Activated naive CD4-positive, alpha-beta T cell (primary cell): ENCODE results near the gene MID1.

Experiments
- DNase-seq, 4 experiments: peaks; one replicate each; lab custom pipeline; 2025; lab: John Stamatoyannopoulos, UW

The MID1 gene

GRCh38 chrX:10485326-10485725 lies 135.1 kb downstream of the MID1 start:
- no peak for DNase-seq

GRCh38 chrX:10484683-10485247 lies 135.6 kb downstream of the MID1 start:
- no peak for DNase-seq

- DNase-seq, result no peak
Observed at GRCh38 chrX:10483191-10483831, 137.1 kb downstream of the MID1 start.

- DNase-seq, result no peak
Observed at GRCh38 chrX:10482708-10483107, 137.7 kb downstream of the MID1 start.

- no peak for DNase-seq
Observed at GRCh38 chrX:10482261-10482660, 138.1 kb downstream of the MID1 start.

- DNase-seq, result no peak
Observed at GRCh38 chrX:10480861-10481260, 139.5 kb downstream of the MID1 start.

GRCh38 chrX:10479508-10479907 lies 140.9 kb downstream of the MID1 start:
- DNase-seq, result no peak

- DNase-seq, result no peak
Observed at GRCh38 chrX:10477525-10477924, 142.9 kb downstream of the MID1 start.

- DNase-seq, result no peak
Observed at GRCh38 chrX:10474913-10475568, 145.3 kb downstream of the MID1 start.

- DNase-seq, result no peak
Observed at GRCh38 chrX:10474510-10474909, 145.9 kb downstream of the MID1 start.

GRCh38 chrX:10471418-10471817 lies 149.0 kb downstream of the MID1 start:
- no peak for DNase-seq

- DNase-seq, result no peak
Observed at GRCh38 chrX:10470009-10470408, 150.4 kb downstream of the MID1 start.

- DNase-seq, result no peak
Observed at GRCh38 chrX:10467793-10468192, 152.6 kb downstream of the MID1 start.

GRCh38 chrX:10465254-10465653 lies 155.1 kb downstream of the MID1 start:
- no peak for DNase-seq

- no peak for DNase-seq
Observed at GRCh38 chrX:10457092-10457491, 163.3 kb downstream of the MID1 start.

- no peak for DNase-seq
Observed at GRCh38 chrX:10453945-10454344, 166.4 kb downstream of the MID1 start.

GRCh38 chrX:10450959-10451355 lies 169.4 kb downstream of the MID1 start:
- DNase-seq, result no peak

- no peak for DNase-seq
Observed at GRCh38 chrX:10450229-10450958, 170.0 kb downstream of the MID1 start.

GRCh38 chrX:10447564-10448214 lies 172.7 kb downstream of the MID1 start:
- DNase-seq, result no peak

GRCh38 chrX:10444204-10444603 lies 176.2 kb downstream of the MID1 start:
- DNase-seq, result no peak

- DNase-seq, result no peak
Observed at GRCh38 chrX:10441464-10441863, 178.9 kb downstream of the MID1 start.

- no peak for DNase-seq
Observed at GRCh38 chrX:10433296-10433965, 187.0 kb downstream of the MID1 start.
